Measurements from ENCODE around the gene NTPCR. TPM values are rescaled to one million over a fixed set of nuclear protein-coding genes. Genes with fewer than 3 reads are reported as not detected.

Gene NTPCR
- total RNA-seq, 1 donor from 2014 or later = 57.1 TPM

- Mint-ChIP-seq H3K36me3 (ENCODE audit: low read depth, unreplicated experiment) (no peaks in the 10 kb centered on the region), H3K4me1 (ENCODE audit: unreplicated experiment) (peaks cover 16% of the 10 kb centered on the region), H3K27me3 (ENCODE audit: unreplicated experiment) (no peaks in the 10 kb centered on the region), H3K27ac (ENCODE audit: unreplicated experiment) (no peak overlapping the region), H3K9me3 (ENCODE audit: unreplicated experiment) (no peaks in the 10 kb centered on the region), H3K4me3 (ENCODE audit: unreplicated experiment) (no peak overlapping the region)
- no peak for DNase-seq (ENCODE audit: low spot score)
- TF ChIP-seq CTCF (IDR thresholded peaks at IDR 0.05; ENCODE audit: unreplicated experiment) = no peak
Measured at GRCh38 chr1:232917053-232917452, 33.4 kb upstream of the NTPCR start.

- no peaks in the 10 kb centered on the region for H3K9me3 Mint-ChIP-seq (ENCODE audit: unreplicated experiment)
- no peaks in the 10 kb centered on the region for H3K36me3 Mint-ChIP-seq (ENCODE audit: low read depth, unreplicated experiment)
- TF ChIP-seq CTCF (IDR thresholded peaks at IDR 0.05; ENCODE audit: unreplicated experiment) = no peak
- DNase-seq (ENCODE audit: low spot score) = no peak
- no peak overlapping the region for H3K4me3 Mint-ChIP-seq (ENCODE audit: unreplicated experiment)
- H3K27ac Mint-ChIP-seq (ENCODE audit: unreplicated experiment) = no peak overlapping the region
- H3K27me3 Mint-ChIP-seq (ENCODE audit: unreplicated experiment) = no peaks in the 10 kb centered on the region
- H3K4me1 Mint-ChIP-seq (ENCODE audit: unreplicated experiment) = peaks cover 11% of the 10 kb centered on the region
Measured at GRCh38 chr1:232921381-232921780, 29.0 kb upstream of the NTPCR start.

GRCh38 chr1:232922485-232922884 lies 27.9 kb upstream of the NTPCR start:
- no peak for DNase-seq (ENCODE audit: low spot score)
- no peak for TF ChIP-seq CTCF (IDR thresholded peaks at IDR 0.05; ENCODE audit: unreplicated experiment)
- H3K4me3 Mint-ChIP-seq (ENCODE audit: unreplicated experiment) = no peak overlapping the region
- H3K27ac Mint-ChIP-seq (ENCODE audit: unreplicated experiment) = no peak overlapping the region
- H3K4me1 Mint-ChIP-seq (ENCODE audit: unreplicated experiment) = peaks cover 11% of the 10 kb centered on the region
- H3K9me3 Mint-ChIP-seq (ENCODE audit: unreplicated experiment) = no peaks in the 10 kb centered on the region
- peaks cover 2% of the 10 kb centered on the region for H3K27me3 Mint-ChIP-seq (ENCODE audit: unreplicated experiment)
- H3K36me3 Mint-ChIP-seq (ENCODE audit: low read depth, unreplicated experiment) = no peaks in the 10 kb centered on the region

- Mint-ChIP-seq H3K4me1 (ENCODE audit: unreplicated experiment) (peaks cover 11% of the 10 kb centered on the region), H3K9me3 (ENCODE audit: unreplicated experiment) (no peaks in the 10 kb centered on the region), H3K27ac (ENCODE audit: unreplicated experiment) (no peak overlapping the region), H3K4me3 (ENCODE audit: unreplicated experiment) (no peak overlapping the region), H3K36me3 (ENCODE audit: low read depth, unreplicated experiment) (no peaks in the 10 kb centered on the region), H3K27me3 (ENCODE audit: unreplicated experiment) (peaks cover 2% of the 10 kb centered on the region)
- no peak for TF ChIP-seq CTCF (IDR thresholded peaks at IDR 0.05; ENCODE audit: unreplicated experiment)
- DNase-seq (ENCODE audit: low spot score) = no peak
Measured at GRCh38 chr1:232923739-232924386, 26.5 kb upstream of the NTPCR start.

- Mint-ChIP-seq H3K27me3 (ENCODE audit: unreplicated experiment) (peaks cover 4% of the 10 kb centered on the region), H3K4me3 (ENCODE audit: unreplicated experiment) (no peak overlapping the region), H3K27ac (ENCODE audit: unreplicated experiment) (no peak overlapping the region), H3K36me3 (ENCODE audit: low read depth, unreplicated experiment) (no peaks in the 10 kb centered on the region), H3K4me1 (ENCODE audit: unreplicated experiment) (peaks cover 18% of the 10 kb centered on the region), H3K9me3 (ENCODE audit: unreplicated experiment) (no peaks in the 10 kb centered on the region)
- DNase-seq (ENCODE audit: low spot score) = no peak
- no peak for TF ChIP-seq CTCF (IDR thresholded peaks at IDR 0.05; ENCODE audit: unreplicated experiment)
Measured at GRCh38 chr1:232924874-232925273, 25.5 kb upstream of the NTPCR start.

All from endothelial cell (in vitro differentiated cells).